Fibroblast of upper back skin (primary cell): Measurements from ENCODE around the gene HEPACAM2.

ENCODE experiments used
- DNase-seq: peaks from one replicate; pipeline ENCODE4 v3.0.0-alpha.2; 2013

Gene HEPACAM2

GRCh38 chr7:93146472-93147141 lies 79.7 kb downstream of the HEPACAM2 start:
- DNase-seq, result no peak

GRCh38 chr7:93146036-93146435 lies 80.2 kb downstream of the HEPACAM2 start:
- no peak for DNase-seq

- no peak for DNase-seq
These were observed 80.9 kb downstream of the HEPACAM2 start for GRCh38 chr7:93145354-93145753.

- peak; percentile 6 for DNase-seq
These were observed 84.1 kb downstream of the HEPACAM2 start for GRCh38 chr7:93142127-93142526.

GRCh38 chr7:93140582-93141191 lies 85.6 kb downstream of the HEPACAM2 start:
- DNase-seq, result no peak

- DNase-seq, result no peak
These were observed 87.7 kb downstream of the HEPACAM2 start for GRCh38 chr7:93138576-93138975.
